ENCODE data around the gene MEIKIN. TPM values are rescaled to one million over a fixed set of nuclear protein-coding genes. Genes with fewer than 3 reads are reported as not detected.

MEIKIN gene
- total RNA-seq, 2 donors from 2014 or later, result 39.2 TPM; not detected in 1

- intact Hi-C loops (cut with DNase I), result no loop called here
- Histone ChIP-seq H3K4me1 (peaks cover 16% of the 10 kb centered on the region), H3K27ac (no peak overlapping the region), H3K4me3 (no peak overlapping the region), H3K36me3 (replicated peaks in 1 of 2; ENCODE audit: insufficient read depth in 1 of 2, low read depth in 2 of 2) (no peaks in the 10 kb centered on the region), H3K9me3 (no peaks in the 10 kb centered on the region), H3K27me3 (no peaks in the 10 kb centered on the region)
- DNase-seq (no peak), ATAC-seq (no peak)
- WGBS, 2 donors, result 86 to 91% methylated on average over 5 of the region's 5 CpGs
- TF ChIP-seq CTCF (IDR thresholded peaks at IDR 0.05) (no peak), POLR2A (IDR thresholded peaks at IDR 0.05) (no peak)
These were observed 46.9 kb upstream of the MEIKIN start for GRCh38 chr5:131992370-131992769.

DNA sequence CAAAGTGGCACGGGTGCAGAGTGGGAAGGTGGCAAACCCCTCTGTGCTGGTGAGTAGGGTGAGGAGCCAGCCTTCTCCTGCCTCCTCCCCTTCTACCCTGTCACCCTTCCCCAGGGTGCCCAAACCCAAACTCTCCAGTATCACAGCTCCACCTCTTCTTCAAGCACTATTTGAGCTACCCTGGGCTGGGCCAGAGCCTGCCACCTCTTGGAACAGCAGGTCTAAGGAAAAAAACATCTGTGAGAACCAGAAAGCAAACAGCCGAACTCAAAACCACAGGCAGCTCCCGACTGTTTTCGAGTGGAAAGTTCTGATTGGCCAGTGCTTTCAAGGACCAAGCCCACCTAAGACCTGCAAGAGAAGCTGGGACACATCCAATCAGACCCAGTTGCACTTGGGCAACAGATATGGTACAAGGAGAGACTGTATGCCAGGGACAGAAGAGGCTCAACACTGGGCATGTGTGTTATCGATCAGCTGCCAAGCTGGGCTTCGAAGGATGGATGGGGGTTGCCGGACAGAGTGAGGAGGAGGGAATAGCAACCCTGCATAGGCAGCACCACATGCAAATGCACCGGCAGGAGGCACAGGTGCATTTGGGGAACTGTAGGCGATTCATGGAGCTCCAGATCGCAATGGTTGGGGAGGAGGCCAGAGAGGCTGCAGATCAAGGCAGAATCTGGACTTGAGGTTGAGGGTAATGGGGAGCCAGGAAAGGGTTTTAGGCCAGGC, 46.3 kb upstream of the MEIKIN start:
- Histone ChIP-seq H3K4me3 (no peak overlapping the region), H3K36me3 (replicated peaks in 1 of 2; ENCODE audit: insufficient read depth in 1 of 2, low read depth in 2 of 2) (no peaks in the 10 kb centered on the region), H3K4me1 (peaks cover 10% of the 10 kb centered on the region), H3K9me3 (no peaks in the 10 kb centered on the region), H3K27me3 (no peaks in the 10 kb centered on the region), H3K27ac (no peak overlapping the region)
- TF ChIP-seq POLR2A (IDR thresholded peaks at IDR 0.05) (no peak), CTCF (IDR thresholded peaks at IDR 0.05) (no peak)
- ATAC-seq (no peak), DNase-seq (no peak)
- intact Hi-C loops (cut with DNase I), result no loop called here
- 41 to 51% methylated on average over 10 of the region's 10 CpGs for WGBS, 2 donors

DNA sequence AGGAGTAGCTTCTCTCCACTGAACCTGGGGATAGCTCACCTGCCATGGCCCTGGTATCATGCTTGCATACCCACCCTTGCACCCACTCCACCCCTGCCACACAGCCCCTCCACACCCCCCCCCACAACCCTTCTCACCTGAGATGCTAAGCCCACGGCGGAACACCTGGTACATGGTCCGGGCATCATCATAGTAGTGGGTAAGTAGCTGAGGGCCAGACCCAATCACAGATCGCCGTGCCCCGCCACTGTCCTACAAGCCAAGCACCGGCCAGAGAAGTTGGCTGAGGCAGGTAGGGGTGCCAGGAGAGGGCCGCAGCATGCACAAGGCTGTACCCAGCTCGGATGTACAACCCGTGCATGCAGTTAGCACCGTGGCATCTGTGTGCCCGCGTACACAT, 45.3 kb upstream of the MEIKIN start:
- Histone ChIP-seq H3K4me3 (no peak overlapping the region), H3K27ac (no peak overlapping the region), H3K9me3 (no peaks in the 10 kb centered on the region), H3K27me3 (no peaks in the 10 kb centered on the region), H3K4me1 (no peaks in the 10 kb centered on the region), H3K36me3 (replicated peaks in 1 of 2; ENCODE audit: insufficient read depth in 1 of 2, low read depth in 2 of 2) (no peaks in the 10 kb centered on the region)
- TF ChIP-seq CTCF (IDR thresholded peaks at IDR 0.05), result no peak
- TF ChIP-seq POLR2A (IDR thresholded peaks at IDR 0.05), result no peak
- intact Hi-C loops (cut with DNase I), result no loop called here
- 95 to 100% methylated on average over 3 to 13 of the region's 13 CpGs for WGBS, 2 donors
- no peak for DNase-seq
- no peak for ATAC-seq

DNA sequence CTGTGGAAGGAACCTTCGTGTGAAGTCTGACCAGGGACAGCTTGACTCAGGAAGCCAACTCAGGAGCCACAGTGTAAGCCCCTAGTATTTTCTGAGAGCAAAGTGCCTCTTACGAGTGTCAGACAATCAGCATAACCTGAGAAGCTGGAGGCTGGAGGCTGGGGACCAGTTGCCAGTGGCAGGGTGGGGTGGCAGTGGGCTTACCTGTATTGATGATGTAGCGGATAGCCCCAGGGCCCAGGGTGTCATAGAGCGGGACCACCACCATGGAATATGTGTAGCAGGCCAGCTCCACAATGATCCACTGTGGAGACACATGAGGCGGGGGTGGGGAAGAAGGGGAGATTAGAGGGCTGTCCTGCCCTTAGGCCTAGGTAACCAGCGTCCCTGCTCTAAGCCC, 43.1 kb upstream of the MEIKIN start:
- no peaks in the 10 kb centered on the region for H3K27me3 ChIP-seq
- DNase-seq (no peak), ATAC-seq (no peak)
- 94 to 96% methylated on average over 5 to 6 of the region's 6 CpGs for whole genome bisulfite sequencing, 2 donors
- H3K4me1 ChIP-seq, result no peaks in the 10 kb centered on the region
- intact Hi-C loops (cut with DNase I), result no loop called here
- H3K9me3 ChIP-seq, result no peaks in the 10 kb centered on the region
- no peak for TF ChIP-seq CTCF (IDR thresholded peaks at IDR 0.05)
- no peak for TF ChIP-seq POLR2A (IDR thresholded peaks at IDR 0.05)
- H3K4me3 ChIP-seq, result no peak overlapping the region
- H3K27ac ChIP-seq, result no peak overlapping the region
- H3K36me3 ChIP-seq (replicated peaks in 1 of 2; ENCODE audit: insufficient read depth in 1 of 2, low read depth in 2 of 2), result no peaks in the 10 kb centered on the region

GRCh38 chr5:131987251-131987650, 41.8 kb upstream of the MEIKIN start:
- 80 to 85% methylated on average over 3 of the region's 3 CpGs for WGBS, 2 donors
- H3K36me3 ChIP-seq (replicated peaks in 1 of 2; ENCODE audit: insufficient read depth in 1 of 2, low read depth in 2 of 2), result no peaks in the 10 kb centered on the region
- DNase-seq (no peak), ATAC-seq (no peak)
- no peak overlapping the region for H3K27ac ChIP-seq
- no peak overlapping the region for H3K4me3 ChIP-seq
- no peaks in the 10 kb centered on the region for H3K27me3 ChIP-seq
- TF ChIP-seq CTCF (IDR thresholded peaks at IDR 0.05) (no peak), POLR2A (IDR thresholded peaks at IDR 0.05) (no peak)
- H3K4me1 ChIP-seq, result no peaks in the 10 kb centered on the region
- no peaks in the 10 kb centered on the region for H3K9me3 ChIP-seq
- intact Hi-C loops (cut with DNase I), result no loop called here
